IMR-90 (cell line): ENCODE data around the gene CEP70. TPM values are rescaled to one million over a fixed set of nuclear protein-coding genes. Genes with fewer than 3 reads are reported as not detected.

Source experiments
- ATAC-seq: fragments of 200-7000 bp; cut with Tn5 transposase; 2 replicates; pipeline ENCODE4 v1.9.1; 2020; ENCODE audit warnings: low read depth, mild to moderate bottlenecking, moderate library complexity
- BruUV-seq: library from RNA; stranded (reverse); fragments of 400-500 nt; replicated peaks from 2 replicates; lab custom pipeline; 2021; lab: Mats Ljungman, UMichigan
- CTCF ChIA-PET: fragments of 300-600 bp; formaldehyde crosslinking; extraction: SDS; loops from one replicate; lab custom pipeline; 2021; ENCODE audit warnings: antibody characterized with exemption; lab: Yijun Ruan, JAX
- POLR2A ChIA-PET: fragments of 300-600 bp; sonication (Branson Sonifier 250); formaldehyde crosslinking; loops from one replicate; lab custom pipeline; 2022; ENCODE audit warnings: antibody characterized with exemption; ENCODE audit not compliant: unreplicated experiment; lab: Charles Lee
- DNase-seq: peaks from one replicate; pipeline ENCODE4 v3.0.0; 2013
- H2AFZ ChIP-seq: replicated peaks from 2 replicates; pipeline ENCODE3; 2013; ENCODE audit warnings: low read length, mild to moderate bottlenecking; ENCODE audit not compliant: poor library complexity
- H2AK5ac ChIP-seq: 2 replicates; pipeline ENCODE4 v1.6.1; 2013; ENCODE audit warnings: low read depth, low read length, inconsistent platforms
- H2AK9ac ChIP-seq: replicated peaks from 2 replicates; pipeline ENCODE3; 2013; ENCODE audit warnings: mild to moderate bottlenecking, low read depth, low read length, moderate library complexity; ENCODE audit not compliant: poor library complexity
- H2BK120ac ChIP-seq: 2 replicates; pipeline ENCODE4 v1.6.1; 2013; ENCODE audit warnings: low read depth, low read length, inconsistent platforms
- H2BK15ac ChIP-seq: 3 replicates; pipeline ENCODE4 v1.6.1; 2013; ENCODE audit warnings: low read depth, low read length, inconsistent platforms
- H2BK20ac ChIP-seq: 2 replicates; pipeline ENCODE4 v1.6.1; 2013; ENCODE audit warnings: low read depth, mild to moderate bottlenecking, inconsistent platforms, low read length, moderate library complexity
- H2BK5ac ChIP-seq: 2 replicates; pipeline ENCODE4 v1.6.1; 2013; ENCODE audit warnings: mild to moderate bottlenecking, low read depth, low read length, inconsistent platforms; ENCODE audit not compliant: poor library complexity, severe bottlenecking
- H3K14ac ChIP-seq: replicated peaks from 2 replicates; pipeline ENCODE4 v1.6.1; 2013; ENCODE audit warnings: low read depth, low read length, inconsistent platforms
- H3K18ac ChIP-seq: 2 replicates; pipeline ENCODE4 v1.6.1; 2013; ENCODE audit warnings: low read depth, low read length, control low read depth
- H3K23ac ChIP-seq: 2 replicates; pipeline ENCODE4 v1.6.1; 2013; ENCODE audit warnings: low read depth, low read length, inconsistent platforms
- H3K27ac ChIP-seq: 2 replicates; pipeline ENCODE4 v1.5.1; 2013; ENCODE audit warnings: mild to moderate bottlenecking, control low read depth, low read length; ENCODE audit not compliant: insufficient read depth
- H3K27me3 ChIP-seq: 2 replicates; pipeline ENCODE4 v1.6.1; 2013; ENCODE audit warnings: low read length; ENCODE audit not compliant: control insufficient read depth, insufficient read depth
- H3K36me3 ChIP-seq: 2 replicates; pipeline ENCODE4 v1.6.1; 2013; ENCODE audit warnings: low read length, mixed read lengths; ENCODE audit not compliant: control insufficient read depth, insufficient read depth
- H3K4ac ChIP-seq: 2 replicates; pipeline ENCODE4 v1.6.1; 2013; ENCODE audit warnings: low read depth, low read length, inconsistent platforms
- H3K4me1 ChIP-seq: 2 replicates; pipeline ENCODE4 v1.6.1; 2013; ENCODE audit warnings: low read length, mixed read lengths; ENCODE audit not compliant: control insufficient read depth, insufficient read depth
- H3K4me2 ChIP-seq: 2 replicates; pipeline ENCODE4 v1.6.1; 2013; ENCODE audit warnings: low read depth, mild to moderate bottlenecking, control low read depth, low read length, moderate library complexity
- H3K4me3 ChIP-seq: 2 replicates; pipeline ENCODE4 v1.5.1; 2013; ENCODE audit warnings: low read depth, mild to moderate bottlenecking, control low read depth, low read length, moderate library complexity; ENCODE audit not compliant: insufficient read depth
- H3K56ac ChIP-seq: 2 replicates; pipeline ENCODE4 v1.6.1; 2013; ENCODE audit warnings: low read length, inconsistent platforms; ENCODE audit not compliant: insufficient read depth; ENCODE audit errors: extremely low read depth
- H3K79me1 ChIP-seq, 2 experiments: 2 replicates each; pipeline ENCODE4 v1.6.1; 2013; ENCODE audit warnings: low read length in 2 of 2, inconsistent platforms in 1 of 2, low read depth in 1 of 2
- H3K9ac ChIP-seq: 2 replicates; pipeline ENCODE4 v1.6.1; 2013; ENCODE audit warnings: low read depth, low read length, control low read depth
- H3K9me1 ChIP-seq: 2 replicates; pipeline ENCODE4 v1.6.1; 2013; ENCODE audit warnings: low read length, inconsistent platforms; ENCODE audit not compliant: insufficient read depth
- H3K9me3 ChIP-seq: 2 replicates; pipeline ENCODE4 v1.6.1; 2013; ENCODE audit warnings: low read length; ENCODE audit not compliant: control insufficient read depth, insufficient read depth
- H4K20me1 ChIP-seq: 2 replicates; pipeline ENCODE4 v1.6.1; 2013; ENCODE audit warnings: low read length, inconsistent platforms; ENCODE audit not compliant: insufficient read depth
- H4K5ac ChIP-seq: 2 replicates; pipeline ENCODE4 v1.6.1; 2013; ENCODE audit warnings: mild to moderate bottlenecking, low read depth, low read length, control low read depth
- H4K8ac ChIP-seq, 2 experiments: 2 replicates each; pipeline ENCODE4 v1.6.1; 2013; ENCODE audit warnings: low read depth in 2 of 2, low read length in 2 of 2, control low read depth in 1 of 2, inconsistent platforms in 1 of 2
- H4K91ac ChIP-seq: 2 replicates; pipeline ENCODE4 v1.6.1; 2013; ENCODE audit warnings: low read depth, low read length, inconsistent platforms; ENCODE audit not compliant: insufficient read depth
- NFE2L2 ChIP-seq: fragments of 150-350 bp; IDR thresholded peaks from 2 replicates; pipeline ENCODE4 v1.6.1; 2016; ENCODE audit warnings: low read depth, mild to moderate bottlenecking, low read length
- RAD21 ChIP-seq: IDR thresholded peaks from 2 replicates; pipeline ENCODE4 v1.6.1; 2012; ENCODE audit warnings: low read length, improper control_type of control experiment
- SMC3 ChIP-seq: fragments of 150-350 bp; IDR thresholded peaks from 2 replicates; pipeline ENCODE4 v1.6.1; 2016; ENCODE audit warnings: low read depth, mild to moderate bottlenecking, antibody characterized with exemption, low read length, moderate library complexity
- WGBS, 2 experiments: methylation state at CpG; one replicate each; pipeline versions ENCODE4 v1.1.5 to v1.1.7; 2013; ENCODE audit warnings: missing lambda C conversion rate in 2 of 2; ENCODE audit not compliant: insufficient read length in 1 of 2; ENCODE audit errors: extremely low coverage in 2 of 2; 5-methylcytosine and 5-hydroxymethylcytosine counted together
- dilution Hi-C: fragments of 300-500 bp; cut with HindIII; formaldehyde crosslinking; loops from one replicate; pipeline ENCODE4 v1.14.3; 2018; ENCODE audit warnings: low sequenced_read_pairs; ENCODE audit not compliant: unreplicated experiment
- in situ Hi-C: fragments of 300-500 bp; cut with MboI; formaldehyde crosslinking; loops from 3 replicates; pipeline ENCODE4 v1.14.3; 2019; ENCODE audit warnings: low sequenced_read_pairs, inconsistent platforms, mixed read lengths
- intact Hi-C: fragments of 100-400 bp; cut with micrococcal nuclease; formaldehyde crosslinking; loops from 2 replicates; pipeline ENCODE4 v1.10.0; 2022
- polyA plus RNA-seq, 3 experiments: library from polyadenylated mRNA; depleted of rRNA; stranded (reverse); fragments of >200 nt; gene quantifications; 2 replicates each; pipeline ENCODE4 v1.2.3, GENCODE V29; 2012; ENCODE audit warnings: low replicate concordance in 1 of 3
- total RNA-seq: library from RNA; depleted of rRNA; stranded (reverse); fragments of >200 nt; gene quantifications from 2 replicates; pipeline ENCODE4 v1.2.3, GENCODE V29; 2012
- TF ChIP-seq, protein P1 (sequence below): fragments of 150-350 bp; IDR thresholded peaks from 2 replicates; pipeline ENCODE4 v1.6.1; 2016; ENCODE audit warnings: low read depth, mild to moderate bottlenecking, low read length, moderate library complexity, borderline replicate concordance

CEP70 gene
- total and polyA plus RNA-seq, 2 of the 4 experiments (the other 2 are of a cell fraction), result 4.6 to 11.1 TPM

DNA sequence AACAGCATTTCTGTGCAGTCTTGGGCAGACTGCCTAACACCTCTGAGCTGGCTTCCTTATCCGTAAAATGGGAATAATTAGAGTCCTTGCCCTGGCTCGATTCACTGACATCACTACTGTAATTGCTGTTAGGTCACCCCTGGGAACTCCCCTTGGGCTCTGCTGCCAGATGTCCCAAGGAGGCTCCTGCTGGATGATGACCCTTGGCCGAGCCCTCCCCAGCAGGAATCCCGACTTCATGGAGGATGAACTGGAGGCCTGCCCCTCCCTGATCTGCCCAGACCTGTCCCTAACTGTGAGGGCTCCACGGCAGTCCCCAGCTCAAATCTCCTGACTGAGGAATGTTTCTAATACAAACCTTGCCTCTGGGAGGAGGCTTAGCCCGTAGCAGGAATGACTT, 141.6 kb downstream of the CEP70 start:
- no peak overlapping the region for H3K9ac ChIP-seq
- no peak overlapping the region for H3K56ac ChIP-seq
- DNase-seq (no peak), ATAC-seq (no peak)
- no peak overlapping the region for H4K8ac ChIP-seq
- H3K27me3 ChIP-seq, result peaks cover 13% of the 10 kb centered on the region; the same call in 1 of the 2 replicates
- no peak overlapping the region for H2AK5ac ChIP-seq
- no peak overlapping the region for H3K4me2 ChIP-seq
- no peaks in the 10 kb centered on the region for H3K4me1 ChIP-seq
- no peak overlapping the region for H3K4ac ChIP-seq
- no peak overlapping the region for H2BK5ac ChIP-seq
- H3K18ac ChIP-seq, result no peak overlapping the region
- H2AK9ac ChIP-seq, result no peak overlapping the region
- H2AFZ ChIP-seq, result no peak overlapping the region
- BruUV-seq, result no TSS peak
- H3K4me3 ChIP-seq, result no peak overlapping the region
- ChIA-PET CTCF (interaction anchor here (1.1 kb wide), 1 partner anchor 10 kb away, joined by 3 read pairs; no protein-coding TSS in a partner anchor), POLR2A (no interaction called here)
- no peak overlapping the region for H3K27ac ChIP-seq
- H3K79me1 ChIP-seq, result no peaks in the 10 kb centered on the region
- no peaks in the 10 kb centered on the region for H3K36me3 ChIP-seq
- TF ChIP-seq RAD21, result no peak
- TF ChIP-seq SMC3, result no peak
- TF ChIP-seq, protein P1, sequence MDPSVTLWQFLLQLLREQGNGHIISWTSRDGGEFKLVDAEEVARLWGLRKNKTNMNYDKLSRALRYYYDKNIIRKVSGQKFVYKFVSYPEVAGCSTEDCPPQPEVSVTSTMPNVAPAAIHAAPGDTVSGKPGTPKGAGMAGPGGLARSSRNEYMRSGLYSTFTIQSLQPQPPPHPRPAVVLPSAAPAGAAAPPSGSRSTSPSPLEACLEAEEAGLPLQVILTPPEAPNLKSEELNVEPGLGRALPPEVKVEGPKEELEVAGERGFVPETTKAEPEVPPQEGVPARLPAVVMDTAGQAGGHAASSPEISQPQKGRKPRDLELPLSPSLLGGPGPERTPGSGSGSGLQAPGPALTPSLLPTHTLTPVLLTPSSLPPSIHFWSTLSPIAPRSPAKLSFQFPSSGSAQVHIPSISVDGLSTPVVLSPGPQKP, result no peak
- no peak for TF ChIP-seq NFE2L2
- intact Hi-C loops, result no loop called here
- H3K9me3 ChIP-seq, result no peaks in the 10 kb centered on the region
- no peak overlapping the region for H3K14ac ChIP-seq
- no peak overlapping the region for H4K91ac ChIP-seq
- dilution Hi-C loops, result no loop called here
- no peaks in the 10 kb centered on the region for H4K20me1 ChIP-seq
- H3K23ac ChIP-seq, result no peak overlapping the region
- no peak overlapping the region for H4K5ac ChIP-seq
- no peak overlapping the region for H2BK120ac ChIP-seq
- in situ Hi-C loops, result no loop called here
- WGBS, 2 experiments, result 80% methylated on average over 2 of the region's 6 CpGs; no CpG with 5 or more reads in 1 of the 2 experiments
- no peak overlapping the region for H2BK15ac ChIP-seq
- no peak overlapping the region for H2BK20ac ChIP-seq
- no peaks in the 10 kb centered on the region for H3K9me1 ChIP-seq
